Epithelial cell of umbilical artery (primary cell): ENCODE results near the gene NOL4L. TPM values are rescaled to one million over a fixed set of nuclear protein-coding genes. Genes with fewer than 3 reads are reported as not detected.

Experiments
- total RNA-seq: library from RNA; depleted of rRNA; stranded (reverse); fragments of >200 nt; gene quantifications from 2 replicates; pipeline ENCODE4 v1.2.3, GENCODE V29; 2014

Gene NOL4L, protein sequence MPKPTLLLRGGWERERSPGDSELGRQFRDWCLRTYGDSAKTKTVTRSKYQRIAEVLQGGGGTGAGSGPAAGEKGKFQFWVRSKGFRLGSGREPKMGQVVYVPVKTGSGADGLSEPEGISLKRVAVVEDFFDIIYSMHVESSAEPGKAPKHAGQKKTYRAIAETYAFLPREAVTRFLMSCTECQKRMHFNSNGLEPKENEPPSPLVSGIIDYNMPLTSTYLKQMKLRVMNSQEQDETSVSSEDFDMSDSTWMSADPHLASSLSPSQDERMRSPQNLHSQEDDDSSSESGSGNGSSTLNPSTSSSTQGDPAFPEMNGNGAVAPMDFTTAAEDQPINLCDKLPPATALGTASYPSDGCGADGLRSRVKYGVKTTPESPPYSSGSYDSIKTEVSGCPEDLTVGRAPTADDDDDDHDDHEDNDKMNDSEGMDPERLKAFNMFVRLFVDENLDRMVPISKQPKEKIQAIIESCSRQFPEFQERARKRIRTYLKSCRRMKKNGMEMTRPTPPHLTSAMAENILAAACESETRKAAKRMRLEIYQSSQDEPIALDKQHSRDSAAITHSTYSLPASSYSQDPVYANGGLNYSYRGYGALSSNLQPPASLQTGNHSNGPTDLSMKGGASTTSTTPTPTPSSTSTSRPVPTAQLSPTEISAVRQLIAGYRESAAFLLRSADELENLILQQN
- total RNA-seq, result 9.9 and 17.2 TPM in 2 replicates

DNA sequence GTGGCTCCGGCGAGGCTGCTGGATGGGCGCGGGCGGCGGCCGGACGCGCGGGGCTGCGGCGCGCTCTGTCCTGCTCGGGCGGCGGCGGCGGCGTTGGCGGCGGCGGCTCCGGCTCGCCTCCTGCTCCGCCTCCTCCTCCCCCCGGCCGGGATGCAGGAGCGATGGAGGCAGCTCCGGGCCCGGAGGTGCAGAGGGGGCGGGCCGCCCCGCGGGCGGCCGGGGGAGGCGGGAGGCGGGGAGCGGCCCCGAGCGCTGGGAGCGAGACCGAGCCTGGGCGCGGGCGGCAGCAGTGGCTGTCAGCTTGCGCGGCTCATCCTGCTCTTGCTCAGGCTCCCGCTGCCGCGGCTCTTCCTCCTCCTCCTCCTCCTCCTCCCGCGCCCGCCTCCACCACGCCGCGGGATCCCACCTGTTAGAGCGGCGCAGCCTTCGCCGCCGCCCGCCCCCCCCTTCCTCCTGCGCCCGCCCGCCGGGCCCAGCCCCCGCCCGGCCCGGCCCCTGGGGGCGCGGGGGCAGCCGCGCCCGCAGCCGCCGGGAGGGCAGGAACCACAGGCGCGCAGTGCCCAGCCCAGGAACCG lies at the start of gene NOL4L:
TSS of gene NOL4L (minus strand) at position 323 of the 575 bp plus-strand sequence. CDS start 443 bp downstream, outside the sequence.

Other genes starting within 250 kb of the NOL4L start
- 25.3 and 32.1 TPM in 2 replicates for gene ASXL1, start 227.0 kb downstream of the NOL4L start, total RNA-seq
- not detected in 2 replicates for gene C20orf203, start 88.6 kb upstream of the NOL4L start, total RNA-seq
- gene COMMD7, start 158.1 kb upstream of the NOL4L start, total RNA-seq, result 32.7 and 33.8 TPM in 2 replicates
- gene DNMT3B, start 177.1 kb upstream of the NOL4L start, total RNA-seq, result 2.3 and 3.6 TPM in 2 replicates
- 133 and 150 TPM in 2 replicates for gene MAPRE1, start 234.6 kb upstream of the NOL4L start, total RNA-seq